Endometrial microvascular endothelial cells (primary cell): Measurements from ENCODE around the gene RAPGEF6. TPM values are rescaled to one million over a fixed set of nuclear protein-coding genes. Genes with fewer than 3 reads are reported as not detected.
"Not testable (repeated sequence)": the region's sequence is repeated elsewhere in the genome, so short reads cannot be mapped to it uniquely, and the experiment has no call there.

Source experiments
- in situ Hi-C: cut with HindIII; loops from 2 replicates; pipeline ENCODE4 v1.10.0; 2017; ENCODE audit warnings: low sequenced_read_pairs, low pct_unique_long_range_greater_than_20kb; ENCODE audit errors: inconsistent ontology term
- total RNA-seq: library from RNA; depleted of rRNA; stranded (reverse); fragments of >200 nt; gene quantifications from one replicate; pipeline ENCODE4 v1.2.3, GENCODE V29; 2015; ENCODE audit errors: inconsistent ontology term

RAPGEF6 gene
- total RNA-seq, 1 donor from 2014 or later = 7.7 TPM

GRCh38 chr5:131611064-131611381 lies 24.0 kb downstream of the RAPGEF6 start:
- in situ Hi-C loops = no loop called here

DNA sequence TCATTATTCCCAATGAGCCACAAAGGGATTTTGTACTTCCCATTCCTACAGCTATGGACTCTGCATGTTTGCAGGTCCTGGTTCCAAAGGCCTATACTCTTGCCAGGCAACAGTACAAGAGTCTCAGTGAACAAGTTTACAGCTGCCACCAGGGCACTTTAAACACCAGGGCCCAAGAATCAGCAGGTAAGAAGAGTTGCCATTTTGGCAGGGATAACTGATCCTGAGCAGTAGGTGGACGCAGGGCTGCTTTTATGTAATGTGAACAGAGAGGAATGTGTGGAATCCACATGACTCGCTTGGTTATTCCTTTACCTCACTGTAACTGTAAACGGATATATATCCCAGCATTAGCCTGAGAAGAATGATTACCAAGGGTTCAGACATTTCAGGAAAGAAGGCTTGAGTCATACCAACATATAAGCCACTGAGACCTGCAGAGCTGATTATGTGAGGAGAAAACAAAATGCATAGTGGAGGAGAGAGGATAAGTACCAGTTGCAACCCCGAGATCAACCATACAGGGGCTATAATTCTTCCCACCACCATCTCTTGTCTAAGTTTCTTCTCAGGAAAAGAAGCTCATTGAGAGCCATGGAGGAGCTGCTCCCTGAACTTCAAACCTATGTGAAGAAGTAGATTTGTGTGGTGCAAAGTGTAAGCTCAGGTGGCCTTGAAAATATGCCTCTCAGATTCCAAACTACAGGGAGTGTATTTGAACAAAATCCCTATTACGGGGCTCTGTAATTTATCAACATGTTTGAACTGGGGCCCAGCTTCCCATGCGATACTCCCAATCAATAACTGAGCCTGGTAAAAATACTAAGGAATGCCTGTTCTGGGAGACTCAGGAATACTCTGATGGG lies 24.6 kb downstream of the RAPGEF6 start:
- in situ Hi-C loops = no loop called here

GRCh38 chr5:131609774-131610173 lies 25.3 kb downstream of the RAPGEF6 start:
- in situ Hi-C loops = no loop called here

- in situ Hi-C loops = no loop called here
Observed at GRCh38 chr5:131608597-131608996, 26.4 kb downstream of the RAPGEF6 start.

DNA sequence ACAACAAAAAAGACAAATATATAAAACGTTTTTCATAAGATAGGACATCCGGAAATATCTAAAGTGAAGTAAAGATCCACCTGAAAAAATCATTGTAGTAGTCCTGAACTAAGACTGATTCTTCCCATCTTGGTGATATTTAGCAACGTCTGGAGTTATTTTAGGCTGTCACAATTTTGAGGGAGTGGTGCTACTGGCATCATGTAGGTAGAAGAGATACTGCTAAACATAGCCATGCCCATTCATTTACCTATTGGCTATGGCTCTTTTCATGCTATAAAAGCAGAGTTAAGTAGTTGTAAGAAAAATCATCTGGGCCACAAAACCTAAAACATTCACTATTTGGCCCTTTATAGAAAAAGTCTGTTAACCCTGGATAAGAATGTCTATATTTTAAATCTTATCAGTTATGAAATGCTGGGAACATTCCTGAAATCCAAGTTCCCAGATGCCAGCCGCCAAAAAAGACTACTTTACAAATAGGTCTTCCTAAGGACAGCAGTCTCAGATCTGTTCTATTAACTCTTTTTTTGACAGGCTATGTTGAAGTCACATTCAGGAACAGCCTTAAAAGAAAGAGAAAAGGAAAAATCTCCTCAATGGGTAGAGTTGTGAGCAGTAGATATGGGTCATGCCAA lies 27.0 kb downstream of the RAPGEF6 start:
- in situ Hi-C loops = no loop called here

- in situ Hi-C loops = no loop called here
Observed at GRCh38 chr5:131607418-131607817, 27.6 kb downstream of the RAPGEF6 start.

- in situ Hi-C loops = no loop called here
Observed at GRCh38 chr5:131605086-131605485, 29.9 kb downstream of the RAPGEF6 start.

- in situ Hi-C loops = no loop called here
Observed at GRCh38 chr5:131595088-131596033, 39.7 kb downstream of the RAPGEF6 start.

- in situ Hi-C loops = no loop called here
Observed at GRCh38 chr5:131593921-131594320, 41.1 kb downstream of the RAPGEF6 start.

DNA sequence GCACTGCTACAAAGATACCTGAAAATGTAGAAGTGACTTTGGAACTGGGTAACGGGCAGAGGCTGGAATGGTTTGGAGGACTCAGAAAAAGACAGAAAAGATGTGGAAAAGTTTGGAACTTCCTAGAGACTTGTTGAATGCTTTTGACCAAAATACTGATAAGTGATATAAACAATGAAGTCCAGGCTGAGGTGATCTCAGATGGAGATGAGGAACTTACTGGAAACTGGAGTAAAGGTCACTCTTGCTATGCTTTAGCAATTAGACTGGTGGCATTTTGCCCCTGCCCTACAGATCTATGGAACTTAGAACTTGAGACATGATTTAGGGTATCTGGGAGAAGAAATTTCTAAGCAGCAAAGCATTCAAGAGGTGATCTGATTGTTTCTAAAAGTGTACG lies 41.6 kb downstream of the RAPGEF6 start:
- in situ Hi-C loops = not testable (repeated sequence)

GRCh38 chr5:131589510-131590348 lies 45.3 kb downstream of the RAPGEF6 start:
- in situ Hi-C loops = no loop called here

GRCh38 chr5:131587541-131587940 lies 47.5 kb downstream of the RAPGEF6 start:
- in situ Hi-C loops = no loop called here

DNA sequence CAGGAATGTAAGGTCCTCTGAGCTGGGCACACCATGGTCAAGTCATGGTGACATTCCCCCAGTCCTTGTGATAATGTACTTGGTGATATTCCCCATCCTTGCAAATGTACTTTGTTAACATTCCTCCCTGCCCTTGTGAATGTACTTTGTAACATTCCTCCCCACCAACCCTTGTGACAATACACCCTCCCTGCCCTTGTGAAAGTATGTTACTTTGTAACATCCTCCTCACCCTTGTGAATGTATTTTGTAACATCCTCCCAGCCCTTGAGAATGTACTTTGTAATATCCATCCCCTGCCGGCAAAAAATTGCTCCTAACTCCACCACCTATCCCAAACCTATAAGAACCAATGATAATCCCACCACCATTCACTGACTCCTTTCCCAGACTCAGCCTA lies 53.3 kb downstream of the RAPGEF6 start:
- in situ Hi-C loops = no loop called here

DNA sequence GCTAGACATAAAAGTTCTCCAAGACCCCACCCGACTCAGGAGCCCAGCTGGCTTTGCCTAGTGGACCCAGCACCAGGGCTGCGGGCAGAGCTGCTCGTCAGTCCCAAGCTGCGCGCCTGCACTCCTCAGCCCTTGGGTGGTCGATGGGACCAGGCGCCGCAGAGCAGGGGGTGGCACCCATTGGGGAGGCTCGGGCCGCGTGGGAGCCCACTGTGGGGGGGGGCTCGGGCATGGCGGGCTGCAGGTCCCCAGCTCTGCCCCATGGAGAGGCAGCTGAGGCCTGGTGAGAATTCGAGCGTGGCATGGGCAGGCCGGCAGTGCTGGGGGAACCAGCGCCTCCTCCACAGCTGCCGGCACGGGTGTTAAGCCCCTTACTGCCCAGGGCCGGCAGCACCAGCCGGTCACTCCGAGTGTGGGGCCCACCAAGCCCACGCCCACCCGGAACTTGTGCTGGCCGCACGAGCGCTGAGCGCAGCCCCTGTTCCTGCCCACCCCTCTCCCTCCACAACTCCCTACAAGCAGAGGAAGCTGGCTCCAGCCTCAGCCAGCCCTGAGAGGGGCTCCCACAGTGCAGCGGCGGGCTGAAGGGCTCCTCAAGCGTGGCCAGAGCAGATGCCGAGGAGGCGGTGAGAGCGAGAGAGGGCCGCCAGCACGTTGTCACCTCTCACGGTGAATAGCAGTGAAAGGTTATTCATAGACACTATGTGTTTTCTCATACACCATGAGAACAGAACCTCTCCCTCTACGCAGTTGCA lies 54.9 kb downstream of the RAPGEF6 start:
- in situ Hi-C loops = no loop called here

- in situ Hi-C loops = no loop called here
Observed at GRCh38 chr5:131575660-131576227, 59.3 kb downstream of the RAPGEF6 start.

GRCh38 chr5:131571669-131572168 lies 63.3 kb downstream of the RAPGEF6 start:
- in situ Hi-C loops = no loop called here

GRCh38 chr5:131570757-131571156 lies 64.3 kb downstream of the RAPGEF6 start:
- in situ Hi-C loops = no loop called here
